ENCODE measurements around the gene SRCIN1. TPM values are rescaled to one million over a fixed set of nuclear protein-coding genes. Genes with fewer than 3 reads are reported as not detected.

The SRCIN1 gene, protein sequence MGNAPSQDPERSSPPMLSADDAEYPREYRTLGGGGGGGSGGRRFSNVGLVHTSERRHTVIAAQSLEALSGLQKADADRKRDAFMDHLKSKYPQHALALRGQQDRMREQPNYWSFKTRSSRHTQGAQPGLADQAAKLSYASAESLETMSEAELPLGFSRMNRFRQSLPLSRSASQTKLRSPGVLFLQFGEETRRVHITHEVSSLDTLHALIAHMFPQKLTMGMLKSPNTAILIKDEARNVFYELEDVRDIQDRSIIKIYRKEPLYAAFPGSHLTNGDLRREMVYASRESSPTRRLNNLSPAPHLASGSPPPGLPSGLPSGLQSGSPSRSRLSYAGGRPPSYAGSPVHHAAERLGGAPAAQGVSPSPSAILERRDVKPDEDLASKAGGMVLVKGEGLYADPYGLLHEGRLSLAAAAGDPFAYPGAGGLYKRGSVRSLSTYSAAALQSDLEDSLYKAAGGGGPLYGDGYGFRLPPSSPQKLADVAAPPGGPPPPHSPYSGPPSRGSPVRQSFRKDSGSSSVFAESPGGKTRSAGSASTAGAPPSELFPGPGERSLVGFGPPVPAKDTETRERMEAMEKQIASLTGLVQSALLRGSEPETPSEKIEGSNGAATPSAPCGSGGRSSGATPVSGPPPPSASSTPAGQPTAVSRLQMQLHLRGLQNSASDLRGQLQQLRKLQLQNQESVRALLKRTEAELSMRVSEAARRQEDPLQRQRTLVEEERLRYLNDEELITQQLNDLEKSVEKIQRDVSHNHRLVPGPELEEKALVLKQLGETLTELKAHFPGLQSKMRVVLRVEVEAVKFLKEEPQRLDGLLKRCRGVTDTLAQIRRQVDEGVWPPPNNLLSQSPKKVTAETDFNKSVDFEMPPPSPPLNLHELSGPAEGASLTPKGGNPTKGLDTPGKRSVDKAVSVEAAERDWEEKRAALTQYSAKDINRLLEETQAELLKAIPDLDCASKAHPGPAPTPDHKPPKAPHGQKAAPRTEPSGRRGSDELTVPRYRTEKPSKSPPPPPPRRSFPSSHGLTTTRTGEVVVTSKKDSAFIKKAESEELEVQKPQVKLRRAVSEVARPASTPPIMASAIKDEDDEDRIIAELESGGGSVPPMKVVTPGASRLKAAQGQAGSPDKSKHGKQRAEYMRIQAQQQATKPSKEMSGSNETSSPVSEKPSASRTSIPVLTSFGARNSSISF
- total RNA-seq: 1 to 10 TPM in 1 of 2 donors, under 1 TPM in 1; 0.05 to 3.2 TPM
- polyA plus RNA-seq: 1 to 10 TPM; 2.2 to 5.3 TPM

DNA sequence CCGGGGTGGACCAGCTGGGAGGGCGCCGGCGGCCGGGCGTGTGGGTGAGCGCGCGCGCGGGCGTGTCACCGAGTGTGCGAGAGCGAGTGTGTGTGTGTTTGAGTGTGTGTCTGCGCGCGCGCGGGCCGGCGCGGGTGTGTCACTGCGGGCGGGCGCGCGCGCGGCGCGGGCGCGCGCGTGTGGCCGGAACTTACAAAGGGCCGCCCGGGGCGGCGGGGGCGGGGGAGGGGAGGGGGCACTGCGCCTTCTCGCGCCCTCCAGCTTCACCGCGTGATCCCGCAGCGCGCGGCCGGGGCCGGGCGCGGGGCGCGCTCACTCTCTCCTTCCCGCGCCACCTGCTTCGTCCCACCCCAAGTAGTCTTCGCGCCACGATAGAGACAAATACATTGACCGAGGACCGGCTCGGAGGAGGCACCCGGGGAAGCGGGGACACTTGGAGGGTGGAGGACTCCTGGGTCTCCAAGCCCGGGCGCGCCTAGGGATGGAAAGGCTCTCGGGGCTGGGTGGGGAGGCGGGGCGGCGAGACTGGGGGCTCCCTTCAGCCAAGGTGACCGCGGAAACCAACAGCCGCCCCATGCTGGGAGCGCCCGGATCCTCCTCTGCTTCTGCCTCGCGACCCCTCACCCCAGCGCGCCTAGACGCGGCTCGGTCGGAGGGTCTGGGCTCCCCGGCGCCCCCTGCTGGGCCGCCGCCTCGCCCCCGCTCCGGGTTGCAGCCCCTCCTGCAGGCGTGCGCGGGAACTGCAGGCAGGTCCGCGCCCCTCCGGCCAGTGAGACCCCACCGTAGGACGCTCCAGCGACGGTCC lies at the start of gene SRCIN1:
SRCIN1 (minus strand) TSS at position 112 of the 805 bp plus-strand sequence. CDS start 247 bp downstream, outside the sequence.
- H3K4me3 ChIP-seq (ENCODE audit: low read depth in 1 of 3, low read length in 3 of 3): peak within 1 kb of the TSS; percentile 53 to 77 (median 53)
- no peaks in the 10 kb centered on the region for H3K9me3 ChIP-seq (ENCODE audit: control insufficient read depth in 4 of 4, low read length in 3 of 4)
- H3K27me3 ChIP-seq (ENCODE audit: control insufficient read depth in 4 of 4, insufficient read depth in 4 of 4, low read length in 3 of 4): no peaks in the 10 kb centered on the region
- WGBS: under 1% methylated on average over 105 of the region's 105 CpGs
- peak; percentile 44 for DNase-seq (ENCODE audit: low spot score)
- TF ChIP-seq, protein P1, sequence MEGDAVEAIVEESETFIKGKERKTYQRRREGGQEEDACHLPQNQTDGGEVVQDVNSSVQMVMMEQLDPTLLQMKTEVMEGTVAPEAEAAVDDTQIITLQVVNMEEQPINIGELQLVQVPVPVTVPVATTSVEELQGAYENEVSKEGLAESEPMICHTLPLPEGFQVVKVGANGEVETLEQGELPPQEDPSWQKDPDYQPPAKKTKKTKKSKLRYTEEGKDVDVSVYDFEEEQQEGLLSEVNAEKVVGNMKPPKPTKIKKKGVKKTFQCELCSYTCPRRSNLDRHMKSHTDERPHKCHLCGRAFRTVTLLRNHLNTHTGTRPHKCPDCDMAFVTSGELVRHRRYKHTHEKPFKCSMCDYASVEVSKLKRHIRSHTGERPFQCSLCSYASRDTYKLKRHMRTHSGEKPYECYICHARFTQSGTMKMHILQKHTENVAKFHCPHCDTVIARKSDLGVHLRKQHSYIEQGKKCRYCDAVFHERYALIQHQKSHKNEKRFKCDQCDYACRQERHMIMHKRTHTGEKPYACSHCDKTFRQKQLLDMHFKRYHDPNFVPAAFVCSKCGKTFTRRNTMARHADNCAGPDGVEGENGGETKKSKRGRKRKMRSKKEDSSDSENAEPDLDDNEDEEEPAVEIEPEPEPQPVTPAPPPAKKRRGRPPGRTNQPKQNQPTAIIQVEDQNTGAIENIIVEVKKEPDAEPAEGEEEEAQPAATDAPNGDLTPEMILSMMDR (IDR thresholded peaks at IDR 0.05; ENCODE audit: low read depth, low read length, missing input control): peak; percentile 90
- TF ChIP-seq EGR1 (IDR thresholded peaks at IDR 0.05; ENCODE audit: low read depth in 2 of 2): no peak
- peak; percentile 22 to 65 for TF ChIP-seq RAD21 (IDR thresholded peaks at IDR 0.05)
- peak within 1 kb of the TSS; percentile 88 to 95 for H3K27ac ChIP-seq (ENCODE audit: low read depth in 1 of 2, low read length in 2 of 2)
- H3K36me3 ChIP-seq (ENCODE audit: control insufficient read depth in 4 of 4, insufficient read depth in 3 of 4, low read depth in 1 of 4, low read length in 3 of 4): no peaks in the 10 kb centered on the region
- H3K9ac ChIP-seq (ENCODE audit: low read depth in 1 of 2, low read length in 2 of 2): peak within 1 kb of the TSS; percentile 21 to 73
- H3K4me1 ChIP-seq (ENCODE audit: control insufficient read depth in 4 of 4, insufficient read depth in 4 of 4, low read length in 3 of 4): peaks cover 7 to 22% (median 15%) of the 10 kb centered on the region in 4 donors

DNA sequence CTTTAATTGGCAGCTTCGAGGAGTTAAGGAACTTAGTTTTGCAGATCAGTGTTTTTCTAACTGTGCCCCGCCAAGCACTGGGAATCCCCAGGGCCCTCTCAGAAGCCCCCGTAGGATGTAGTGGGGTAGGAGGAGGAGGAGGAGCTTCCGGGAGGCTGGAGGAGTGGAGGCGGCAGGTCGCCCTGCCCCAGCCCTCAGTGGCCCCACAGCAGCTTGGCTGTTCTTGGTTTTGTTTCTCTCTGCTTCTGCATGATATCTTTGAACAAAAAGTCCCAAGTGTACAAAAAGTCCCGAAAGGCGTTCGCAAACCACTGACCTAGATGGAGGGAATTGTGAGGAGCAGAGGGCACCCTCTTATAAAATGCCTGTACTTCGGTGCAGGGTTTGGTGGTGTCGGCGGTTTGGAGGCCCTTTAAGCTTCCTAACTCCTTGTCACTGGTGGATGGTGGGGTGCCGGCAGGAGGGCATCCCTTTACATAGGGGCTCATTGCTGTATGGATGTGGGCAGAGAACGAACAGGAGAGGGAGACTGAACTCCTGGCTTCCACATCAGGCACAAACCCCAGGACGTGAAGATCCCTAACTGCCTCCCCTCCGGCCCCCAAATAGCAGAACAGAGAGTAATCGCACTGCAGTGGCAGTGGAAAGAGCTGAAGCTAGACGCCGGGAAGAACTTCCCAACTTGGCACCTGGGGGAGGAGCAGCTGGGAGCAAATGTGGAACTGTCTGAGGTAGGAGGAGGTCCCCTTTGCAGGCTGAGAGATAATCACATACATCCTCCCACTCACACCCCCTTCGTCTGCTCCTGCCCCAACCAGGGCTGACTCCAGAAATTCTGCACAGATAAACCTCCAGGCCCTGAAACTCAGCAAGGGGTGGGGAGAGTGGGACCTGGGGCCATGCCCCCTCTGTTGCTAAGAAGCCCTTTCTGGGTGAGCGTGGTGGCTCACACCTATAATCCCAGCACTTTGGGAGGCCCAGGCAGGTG lies 49.0 kb upstream of the SRCIN1 start:
- Histone ChIP-seq H3K36me3 (ENCODE audit: control insufficient read depth in 4 of 4, insufficient read depth in 3 of 4, low read depth in 1 of 4, low read length in 3 of 4) (no peaks in the 10 kb centered on the region), H3K4me1 (ENCODE audit: control insufficient read depth in 4 of 4, insufficient read depth in 4 of 4, low read length in 3 of 4) (no peaks in the 10 kb centered on the region), H3K27ac (ENCODE audit: low read depth in 1 of 2, low read length in 2 of 2) (no peak overlapping the region), H3K9ac (ENCODE audit: low read depth in 1 of 2, low read length in 2 of 2) (no peak overlapping the region), H3K4me3 (ENCODE audit: low read depth in 1 of 3, low read length in 3 of 3) (no peak overlapping the region), H3K9me3 (ENCODE audit: control insufficient read depth in 4 of 4, low read length in 3 of 4) (no peaks in the 10 kb centered on the region), H3K27me3 (ENCODE audit: control insufficient read depth in 4 of 4, insufficient read depth in 4 of 4, low read length in 3 of 4) (no peaks in the 10 kb centered on the region)
- 60% methylated on average over 21 of the region's 21 CpGs for WGBS
- DNase-seq (ENCODE audit: low spot score): no peak
- TF ChIP-seq YY1 (IDR thresholded peaks at IDR 0.05): no peak
- TF ChIP-seq, protein P1 (IDR thresholded peaks at IDR 0.05; ENCODE audit: low read depth, low read length, missing input control): no peak
- no peak for TF ChIP-seq RXRA (IDR thresholded peaks at IDR 0.05)
- no peak for TF ChIP-seq SP1 (IDR thresholded peaks at IDR 0.05)
- TF ChIP-seq HNF4G (IDR thresholded peaks at IDR 0.05): no peak
- no peak for TF ChIP-seq TAF1 (conservative IDR thresholded peaks at IDR 0.05)
- no peak for TF ChIP-seq GABPA (IDR thresholded peaks at IDR 0.05 in 1 of 2, conservative IDR thresholded peaks at IDR 0.05 in 1 of 2)
- TF ChIP-seq, protein P2, sequence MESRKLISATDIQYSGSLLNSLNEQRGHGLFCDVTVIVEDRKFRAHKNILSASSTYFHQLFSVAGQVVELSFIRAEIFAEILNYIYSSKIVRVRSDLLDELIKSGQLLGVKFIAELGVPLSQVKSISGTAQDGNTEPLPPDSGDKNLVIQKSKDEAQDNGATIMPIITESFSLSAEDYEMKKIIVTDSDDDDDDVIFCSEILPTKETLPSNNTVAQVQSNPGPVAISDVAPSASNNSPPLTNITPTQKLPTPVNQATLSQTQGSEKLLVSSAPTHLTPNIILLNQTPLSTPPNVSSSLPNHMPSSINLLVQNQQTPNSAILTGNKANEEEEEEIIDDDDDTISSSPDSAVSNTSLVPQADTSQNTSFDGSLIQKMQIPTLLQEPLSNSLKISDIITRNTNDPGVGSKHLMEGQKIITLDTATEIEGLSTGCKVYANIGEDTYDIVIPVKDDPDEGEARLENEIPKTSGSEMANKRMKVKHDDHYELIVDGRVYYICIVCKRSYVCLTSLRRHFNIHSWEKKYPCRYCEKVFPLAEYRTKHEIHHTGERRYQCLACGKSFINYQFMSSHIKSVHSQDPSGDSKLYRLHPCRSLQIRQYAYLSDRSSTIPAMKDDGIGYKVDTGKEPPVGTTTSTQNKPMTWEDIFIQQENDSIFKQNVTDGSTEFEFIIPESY (IDR thresholded peaks at IDR 0.05): no peak
- TF ChIP-seq, protein P3, sequence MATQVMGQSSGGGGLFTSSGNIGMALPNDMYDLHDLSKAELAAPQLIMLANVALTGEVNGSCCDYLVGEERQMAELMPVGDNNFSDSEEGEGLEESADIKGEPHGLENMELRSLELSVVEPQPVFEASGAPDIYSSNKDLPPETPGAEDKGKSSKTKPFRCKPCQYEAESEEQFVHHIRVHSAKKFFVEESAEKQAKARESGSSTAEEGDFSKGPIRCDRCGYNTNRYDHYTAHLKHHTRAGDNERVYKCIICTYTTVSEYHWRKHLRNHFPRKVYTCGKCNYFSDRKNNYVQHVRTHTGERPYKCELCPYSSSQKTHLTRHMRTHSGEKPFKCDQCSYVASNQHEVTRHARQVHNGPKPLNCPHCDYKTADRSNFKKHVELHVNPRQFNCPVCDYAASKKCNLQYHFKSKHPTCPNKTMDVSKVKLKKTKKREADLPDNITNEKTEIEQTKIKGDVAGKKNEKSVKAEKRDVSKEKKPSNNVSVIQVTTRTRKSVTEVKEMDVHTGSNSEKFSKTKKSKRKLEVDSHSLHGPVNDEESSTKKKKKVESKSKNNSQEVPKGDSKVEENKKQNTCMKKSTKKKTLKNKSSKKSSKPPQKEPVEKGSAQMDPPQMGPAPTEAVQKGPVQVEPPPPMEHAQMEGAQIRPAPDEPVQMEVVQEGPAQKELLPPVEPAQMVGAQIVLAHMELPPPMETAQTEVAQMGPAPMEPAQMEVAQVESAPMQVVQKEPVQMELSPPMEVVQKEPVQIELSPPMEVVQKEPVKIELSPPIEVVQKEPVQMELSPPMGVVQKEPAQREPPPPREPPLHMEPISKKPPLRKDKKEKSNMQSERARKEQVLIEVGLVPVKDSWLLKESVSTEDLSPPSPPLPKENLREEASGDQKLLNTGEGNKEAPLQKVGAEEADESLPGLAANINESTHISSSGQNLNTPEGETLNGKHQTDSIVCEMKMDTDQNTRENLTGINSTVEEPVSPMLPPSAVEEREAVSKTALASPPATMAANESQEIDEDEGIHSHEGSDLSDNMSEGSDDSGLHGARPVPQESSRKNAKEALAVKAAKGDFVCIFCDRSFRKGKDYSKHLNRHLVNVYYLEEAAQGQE (IDR thresholded peaks at IDR 0.05): no peak
- TF ChIP-seq, protein P4, sequence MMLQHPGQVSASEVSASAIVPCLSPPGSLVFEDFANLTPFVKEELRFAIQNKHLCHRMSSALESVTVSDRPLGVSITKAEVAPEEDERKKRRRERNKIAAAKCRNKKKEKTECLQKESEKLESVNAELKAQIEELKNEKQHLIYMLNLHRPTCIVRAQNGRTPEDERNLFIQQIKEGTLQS (IDR thresholded peaks at IDR 0.05): no peak
- no peak for TF ChIP-seq FOXA2 (IDR thresholded peaks at IDR 0.05)
